ENCODE results near the gene FUT3.

The FUT3 gene

GRCh38 chr19:5823579-5824281, 27.5 kb downstream of the FUT3 start:
- DNase-seq (ENCODE audit: low read depth): no peak

GRCh38 chr19:5822181-5822844, 28.9 kb downstream of the FUT3 start:
- DNase-seq (ENCODE audit: low read depth): no peak

- no peak for DNase-seq (ENCODE audit: low read depth)
Observed at GRCh38 chr19:5821521-5822180, 29.6 kb downstream of the FUT3 start.

GRCh38 chr19:5820785-5821184, 30.5 kb downstream of the FUT3 start:
- DNase-seq (ENCODE audit: low read depth): no peak

- no peak for DNase-seq (ENCODE audit: low read depth)
Observed at GRCh38 chr19:5818594-5818993, 32.7 kb downstream of the FUT3 start.

- DNase-seq (ENCODE audit: low read depth): no peak
Observed at GRCh38 chr19:5817218-5817617, 34.0 kb downstream of the FUT3 start.

DNA sequence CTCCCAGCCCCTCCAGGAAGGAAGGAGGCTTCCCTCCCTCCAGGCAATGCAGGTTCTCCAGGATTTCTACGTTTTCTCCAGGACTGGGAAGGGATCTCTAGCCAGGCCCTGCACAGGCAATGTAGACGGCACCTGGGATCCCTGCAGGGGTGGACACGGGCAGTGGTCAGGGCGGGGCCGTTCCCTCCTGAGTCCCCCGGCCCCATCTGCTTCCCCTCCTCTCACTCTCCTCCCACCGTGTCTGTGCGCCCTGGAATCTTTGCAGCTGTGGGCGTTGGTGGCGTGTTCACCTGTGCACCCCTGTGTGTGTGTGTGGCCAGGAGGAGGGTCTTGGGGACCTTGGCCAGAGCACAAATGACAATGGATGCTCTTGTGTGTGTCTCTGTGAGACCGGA, 36.4 kb downstream of the FUT3 start:
- DNase-seq (ENCODE audit: low read depth): no peak

DNA sequence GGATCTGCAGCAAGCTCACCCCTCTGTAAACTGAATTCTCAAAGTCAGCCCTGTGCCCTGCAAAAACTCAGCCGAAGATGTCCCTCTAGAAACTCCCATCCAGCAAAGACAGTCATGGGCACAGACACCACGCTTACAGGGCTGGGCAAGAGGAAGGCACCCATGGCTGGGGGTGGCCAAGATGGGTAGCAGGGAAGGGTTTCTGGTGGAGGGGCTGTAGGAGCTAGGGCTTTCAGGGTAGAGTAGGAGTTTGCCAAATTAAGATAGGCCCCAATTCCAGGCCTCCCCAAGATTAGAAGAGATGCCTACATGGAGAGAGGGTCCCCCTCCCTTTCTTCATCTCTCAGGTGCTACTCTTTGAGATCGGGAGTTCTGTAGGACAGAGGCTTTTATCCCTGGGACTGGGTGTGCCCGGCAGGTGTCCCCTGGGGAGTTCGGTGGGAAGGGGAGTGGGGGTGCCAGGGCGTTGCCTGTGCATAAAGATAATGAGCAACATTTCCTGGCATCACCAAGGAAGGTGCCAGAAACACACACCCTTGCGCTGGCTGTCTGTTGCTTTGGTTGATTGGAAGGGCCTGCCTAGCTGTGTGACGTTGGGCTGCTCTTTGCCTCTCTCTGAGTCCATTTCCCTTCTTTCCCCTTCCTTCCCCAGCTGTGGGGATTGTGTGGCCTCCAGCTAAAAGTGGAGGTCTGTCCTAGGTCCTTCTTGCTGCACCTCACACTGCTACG, 37.0 kb downstream of the FUT3 start:
- no peak for DNase-seq (ENCODE audit: low read depth)

DNA sequence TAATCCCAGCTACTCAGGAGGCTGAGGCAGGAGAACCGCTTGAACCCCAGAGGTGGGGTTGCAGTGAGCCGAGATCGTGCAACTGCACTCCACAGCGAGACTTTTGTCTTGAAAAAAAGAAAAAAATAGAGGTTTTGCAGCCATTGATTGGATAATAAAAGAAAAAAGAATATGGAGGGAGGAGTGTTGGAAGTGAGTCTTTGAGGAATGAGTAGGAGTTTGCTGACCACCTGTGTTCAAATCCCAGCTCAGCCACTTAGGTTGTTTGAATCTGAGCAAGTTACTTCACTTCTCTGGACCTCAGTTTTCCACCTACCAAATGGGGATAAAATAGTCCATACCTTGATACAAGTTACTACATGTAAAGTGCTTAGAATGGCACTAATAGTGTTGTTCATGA, 40.1 kb downstream of the FUT3 start:
- DNase-seq (ENCODE audit: low read depth): no peak

DNA sequence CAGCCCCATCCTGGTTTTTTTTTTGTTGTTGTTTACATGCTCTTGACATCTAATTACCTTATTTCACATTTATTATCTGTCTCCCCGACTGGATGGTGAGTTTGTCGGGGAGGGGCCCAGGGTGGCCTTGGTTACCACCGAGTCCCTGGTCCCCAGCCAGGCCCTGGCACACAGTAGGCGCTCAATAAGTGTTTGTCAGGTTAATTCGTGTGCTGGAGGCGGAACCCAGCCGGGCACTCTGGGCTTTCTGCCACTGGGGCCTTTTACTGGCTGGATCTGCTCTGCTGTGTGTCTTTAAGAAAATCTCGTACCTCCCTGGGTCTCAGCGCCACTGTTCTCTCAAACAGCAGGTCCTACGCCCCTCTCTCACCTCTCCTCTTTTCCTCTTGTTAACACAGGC, 41.8 kb downstream of the FUT3 start:
- DNase-seq (ENCODE audit: low read depth): no peak

DNA sequence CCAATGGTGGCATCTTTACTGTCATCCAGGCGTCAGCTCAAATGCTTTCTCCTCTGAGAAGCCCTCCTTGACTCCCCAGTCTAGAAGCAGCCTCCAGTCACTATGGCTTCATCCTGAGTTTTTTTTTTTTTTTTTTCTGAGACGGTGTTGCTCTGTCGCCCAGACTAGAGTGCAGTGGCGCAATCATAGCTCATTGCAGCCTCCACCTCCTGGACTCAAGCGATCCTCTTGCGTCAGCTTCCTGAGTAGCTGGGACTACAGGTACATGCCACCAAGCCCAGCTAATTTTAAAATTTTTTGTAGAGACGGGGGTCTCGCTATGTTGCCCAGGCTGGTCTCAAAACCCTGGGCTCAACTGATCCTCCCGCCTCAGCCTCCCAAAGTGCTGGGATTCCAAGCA, 42.2 kb downstream of the FUT3 start:
- no peak for DNase-seq (ENCODE audit: low read depth)

DNA sequence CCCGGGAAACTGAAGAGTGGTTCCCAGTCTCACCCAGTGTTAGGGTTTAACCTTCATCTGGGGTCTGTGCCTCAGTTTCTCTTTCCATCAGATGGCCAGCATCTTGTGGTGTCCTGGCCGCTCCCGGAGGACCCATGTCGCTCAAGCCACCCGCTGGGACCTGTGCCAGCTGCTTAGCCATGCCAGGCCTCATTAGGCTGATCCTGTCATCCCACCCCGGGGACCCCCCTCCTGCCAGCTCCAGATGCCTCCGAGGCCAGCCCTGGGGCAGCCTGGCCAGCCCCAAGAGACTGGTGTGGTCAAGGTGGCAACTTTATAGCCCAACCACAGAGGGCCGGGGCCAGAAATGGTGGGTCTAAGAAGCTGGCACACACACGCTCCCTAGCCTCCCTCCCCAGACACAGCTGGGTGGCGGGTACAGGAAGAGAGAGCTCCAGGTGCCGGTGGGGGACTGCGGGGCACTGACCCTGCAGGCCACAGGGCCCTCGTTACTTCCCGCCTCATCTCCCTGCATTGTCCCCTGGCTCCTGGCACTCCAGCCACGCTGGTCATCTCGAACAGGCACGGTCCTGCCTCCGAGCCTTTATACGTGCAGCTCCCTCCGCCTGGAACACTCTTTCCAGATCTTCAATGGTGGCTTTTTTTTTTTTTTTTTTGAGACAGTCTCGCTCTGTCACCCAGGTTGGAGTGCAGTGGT, 43.0 kb downstream of the FUT3 start:
- DNase-seq (ENCODE audit: low read depth): no peak

- no peak for DNase-seq (ENCODE audit: low read depth)
Observed at GRCh38 chr19:5806905-5807304, 44.3 kb downstream of the FUT3 start.

DNA sequence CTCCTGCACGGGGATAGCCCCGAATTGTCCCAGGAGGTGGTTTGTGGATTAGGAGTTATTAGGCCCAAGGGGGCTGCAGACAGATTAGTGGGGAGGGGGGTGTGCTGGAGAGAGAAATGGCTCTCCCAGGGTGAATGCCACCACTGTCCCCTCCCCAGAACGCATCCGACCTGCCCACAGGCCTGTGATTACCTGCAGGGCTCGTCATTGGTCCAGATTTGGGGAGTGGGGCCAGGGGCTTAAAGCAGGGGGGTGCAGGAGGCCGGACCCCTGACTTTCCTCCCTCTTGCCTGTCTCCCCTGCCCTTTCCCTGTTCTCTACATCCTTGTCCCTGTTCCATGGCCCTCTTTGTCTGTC, 45.1 kb downstream of the FUT3 start:
- no peak for DNase-seq (ENCODE audit: low read depth)

DNA sequence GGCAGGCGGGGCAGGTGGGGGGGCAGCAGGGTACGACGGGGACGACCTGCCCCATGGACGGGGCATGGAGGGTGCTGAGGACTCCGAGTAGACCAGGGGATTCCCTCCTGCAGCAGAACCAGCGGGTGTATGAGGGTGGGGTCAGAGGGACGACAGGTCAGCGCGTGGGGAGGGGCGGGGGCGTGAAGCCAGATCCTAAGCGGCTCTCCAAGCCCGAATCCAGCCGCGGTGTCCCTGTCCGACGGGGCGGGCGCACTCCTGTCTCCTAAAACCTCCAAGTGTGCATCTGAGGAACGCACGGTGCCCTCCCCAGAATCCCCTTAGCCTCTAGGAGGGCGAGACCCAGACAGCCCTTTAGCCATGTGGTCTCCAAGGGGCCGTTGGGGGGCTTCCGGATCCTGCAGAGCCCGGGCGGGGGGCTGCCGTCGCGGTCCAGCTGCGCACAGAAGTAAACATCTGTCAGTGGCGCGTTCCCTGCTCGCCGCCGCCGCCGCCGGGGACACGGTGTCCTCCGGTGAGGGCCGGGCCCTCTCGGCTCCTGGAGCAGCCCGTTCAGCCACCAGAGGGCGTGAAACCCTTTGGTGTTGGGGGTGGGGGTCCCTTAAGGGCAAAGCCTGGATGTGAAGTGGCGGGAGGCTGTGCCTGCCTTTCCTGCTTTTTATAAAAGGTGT, 45.7 kb downstream of the FUT3 start:
- DNase-seq (ENCODE audit: low read depth): peak; percentile 51

DNA sequence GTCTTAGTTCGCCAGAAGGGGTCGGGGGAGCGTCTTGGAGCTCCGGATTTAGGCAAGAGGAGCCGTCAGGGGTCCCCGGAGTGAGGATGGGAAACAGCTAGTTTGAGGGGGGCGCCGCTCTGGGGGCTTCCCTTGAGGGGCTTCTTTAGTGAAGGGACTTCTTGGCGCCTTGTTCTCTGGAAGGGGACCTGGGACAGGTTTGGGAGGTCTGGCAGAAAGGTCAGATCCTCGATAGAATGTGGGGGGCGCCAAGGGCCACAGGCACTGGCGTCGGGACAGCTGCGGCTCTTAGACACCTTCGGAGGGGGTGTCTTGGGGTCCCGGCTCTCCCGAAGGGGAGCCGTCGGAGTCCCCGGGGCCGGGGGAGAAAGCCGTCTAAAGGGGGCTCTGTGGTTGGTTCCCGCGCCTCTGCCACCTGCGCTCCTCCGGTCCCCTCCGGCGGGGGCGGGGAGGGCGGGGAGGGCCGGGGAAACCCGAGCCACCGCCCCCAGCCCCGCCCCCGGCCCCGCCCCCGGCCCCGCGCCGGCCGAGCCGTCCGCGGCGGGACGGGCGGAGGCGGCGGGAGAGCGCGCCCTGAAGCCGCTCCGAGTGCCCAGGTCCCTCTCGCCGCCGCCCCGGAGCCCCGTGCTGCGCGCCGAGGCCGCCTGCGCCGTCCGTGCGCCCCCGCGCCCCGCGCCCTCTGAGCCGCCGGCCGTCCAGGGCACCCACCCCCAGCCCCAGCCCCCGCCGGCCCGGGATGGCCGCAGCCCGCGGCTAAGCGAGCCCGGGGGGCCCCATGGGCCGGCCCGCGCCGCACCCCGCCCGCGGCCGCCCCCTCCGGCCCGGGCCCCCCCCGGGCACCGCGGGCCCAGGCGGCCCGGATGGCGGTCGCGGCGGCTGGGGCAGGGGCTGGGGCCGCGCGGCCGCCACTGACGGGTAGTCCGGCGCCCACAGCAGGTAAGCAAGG, 46.5 kb downstream of the FUT3 start, which contains the start of gene NRTN:
NRTN (plus strand) TSS at position 552 of the 946 bp plus-strand sequence. CDS start 19,099 bp downstream, outside the sequence.
- no peak for DNase-seq (ENCODE audit: low read depth)

GRCh38 chr19:5803752-5804515, 47.3 kb downstream of the FUT3 start:
- DNase-seq (ENCODE audit: low read depth): peak; percentile 88

DNA sequence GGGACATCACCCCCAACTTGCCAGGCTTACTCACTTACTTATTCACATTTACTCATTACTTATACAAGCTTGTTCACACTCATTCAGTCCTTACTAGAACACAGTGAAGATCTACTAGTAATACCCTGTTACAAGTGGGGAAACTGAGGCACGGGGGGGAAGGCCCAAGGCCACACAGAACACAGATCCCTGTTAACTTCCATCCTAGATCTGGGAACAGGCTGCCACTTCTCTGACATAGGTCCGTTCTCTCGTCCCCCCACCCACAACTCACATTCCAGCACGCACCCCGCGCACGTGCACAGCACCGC, 47.9 kb downstream of the FUT3 start:
- DNase-seq (ENCODE audit: low read depth): no peak

GRCh38 chr19:5801796-5802619, 49.2 kb downstream of the FUT3 start:
- DNase-seq (ENCODE audit: low read depth): no peak
